MCF 10A (cell line): Measurements from ENCODE around the gene PTMS. TPM values are rescaled to one million over a fixed set of nuclear protein-coding genes. Genes with fewer than 3 reads are reported as not detected.

Experiments used
- BruUV-seq: library from RNA; stranded (reverse); fragments of 400-500 nt; replicated peaks from 2 replicates; lab custom pipeline; 2021; lab: Mats Ljungman, UMichigan
- CTCF ChIA-PET: fragments of 300-600 bp; sonication (Branson Sonifier 250); formaldehyde crosslinking; extraction: SDS; loops from one replicate; lab custom pipeline; 2021; ENCODE audit warnings: antibody characterized with exemption, inconsistent platforms; lab: Yijun Ruan, JAX
- POLR2A ChIA-PET: fragments of 300-600, 350-650 bp; sonication (Branson Sonifier 250); formaldehyde crosslinking; extraction: SDS; loops from one replicate; lab custom pipeline; 2020; ENCODE audit warnings: antibody characterized with exemption, inconsistent platforms; lab: Yijun Ruan, JAX
- DNase-seq: peaks from one replicate; pipeline ENCODE4 v3.0.0-alpha.2; 2018; ENCODE audit not compliant: unreplicated experiment
- H3K27ac Mint-ChIP-seq: one replicate; pipeline ENCODE4 v1.8.0; 2022; ENCODE audit warnings: mild to moderate bottlenecking, low read depth, mixed read lengths; ENCODE audit not compliant: unreplicated experiment
- H3K27me3 Mint-ChIP-seq: one replicate; pipeline ENCODE4 v1.8.0; 2022; ENCODE audit warnings: mixed read lengths; ENCODE audit not compliant: insufficient read depth, unreplicated experiment
- H3K36me3 Mint-ChIP-seq: one replicate; pipeline ENCODE4 v1.8.0; 2022; ENCODE audit warnings: mild to moderate bottlenecking, moderate library complexity, mixed read lengths; ENCODE audit not compliant: insufficient read depth, unreplicated experiment
- H3K4me1 Mint-ChIP-seq: one replicate; pipeline ENCODE4 v1.8.0; 2022; ENCODE audit warnings: mixed read lengths; ENCODE audit not compliant: insufficient read depth, unreplicated experiment
- H3K4me3 Mint-ChIP-seq: one replicate; pipeline ENCODE4 v1.8.0; 2022; ENCODE audit warnings: mild to moderate bottlenecking, moderate library complexity, mixed read lengths; ENCODE audit not compliant: unreplicated experiment
- H3K9me3 Mint-ChIP-seq: one replicate; pipeline ENCODE4 v1.8.0; 2022; ENCODE audit warnings: mixed read lengths; ENCODE audit not compliant: unreplicated experiment
- CTCF ChIP-seq: fragments of 200-600 bp; IDR thresholded peaks from one replicate; pipeline ENCODE4 v1.8.0; 2022; ENCODE audit warnings: antibody characterized with exemption, mild to moderate bottlenecking; ENCODE audit not compliant: unreplicated experiment
- intact Hi-C: fragments of 100-400 bp; cut with micrococcal nuclease; formaldehyde crosslinking; loops from 2 replicates; pipeline ENCODE4 v1.14.1; 2022
- total RNA-seq: library from RNA; stranded (reverse); gene quantifications from 2 replicates; pipeline ENCODE4 v1.2.3, GENCODE V29; 2022

The PTMS gene
- total RNA-seq, 1 experiment from 2014 or later, result 284 TPM

DNA sequence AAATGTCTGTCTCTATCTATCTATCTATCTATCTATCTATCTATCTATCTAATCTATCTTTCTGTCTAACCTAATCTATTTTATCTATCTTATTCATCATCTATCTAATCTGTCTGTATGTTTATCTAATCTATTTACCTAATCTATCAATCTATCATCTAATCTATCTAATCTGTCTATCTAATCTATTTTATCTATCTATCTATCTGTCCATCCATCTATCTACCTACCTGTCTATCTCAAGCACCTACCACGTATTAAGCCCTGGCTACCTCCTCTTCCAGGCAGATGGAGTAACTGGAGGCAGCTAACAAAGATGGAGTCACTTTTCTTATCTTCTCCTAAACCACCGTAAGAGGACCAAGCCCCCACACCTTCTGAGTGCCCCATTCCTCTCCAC lies 28.9 kb downstream of the PTMS start:
- no peak for TF ChIP-seq CTCF
- no peaks in the 10 kb centered on the region for H3K36me3 Mint-ChIP-seq
- intact Hi-C loops, result no loop called here
- H3K9me3 Mint-ChIP-seq, result no peaks in the 10 kb centered on the region
- POLR2A ChIA-PET, result no interaction called here
- H3K27ac Mint-ChIP-seq, result no peak overlapping the region
- no peaks in the 10 kb centered on the region for H3K4me1 Mint-ChIP-seq
- no peak overlapping the region for H3K4me3 Mint-ChIP-seq
- no peak for DNase-seq
- peaks cover 50% of the 10 kb centered on the region for H3K27me3 Mint-ChIP-seq
- CTCF ChIA-PET, result interaction anchor here (0.7 to 1.8 kb wide), 3 partner anchors 16 to 26 kb away, joined by 3 to 4 read pairs (median 3); no protein-coding TSS in a partner anchor
- BruUV-seq, result no TSS peak

DNA sequence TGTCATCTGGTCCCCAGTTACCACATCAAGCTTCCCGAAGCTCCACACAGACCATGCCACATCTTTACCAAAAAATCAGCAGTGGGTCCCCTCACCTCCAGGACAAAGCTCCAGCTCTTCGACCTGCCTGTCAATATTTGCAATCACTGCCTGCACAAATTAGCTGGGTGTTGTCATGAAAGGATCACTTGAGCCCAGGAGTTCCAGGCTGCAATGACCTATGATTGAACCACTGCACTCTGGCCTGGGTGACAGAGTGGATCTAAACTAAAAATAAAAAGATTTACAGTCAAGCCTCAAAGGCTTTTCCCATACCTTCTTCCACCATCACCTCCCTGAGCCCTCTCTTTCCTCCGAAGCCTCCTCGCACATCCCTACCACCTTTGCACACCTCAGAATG lies 30.4 kb downstream of the PTMS start:
- POLR2A ChIA-PET, result no interaction called here
- no peak overlapping the region for H3K4me3 Mint-ChIP-seq
- no peak overlapping the region for H3K27ac Mint-ChIP-seq
- H3K9me3 Mint-ChIP-seq, result no peaks in the 10 kb centered on the region
- DNase-seq, result no peak
- no TSS peak for BruUV-seq
- H3K4me1 Mint-ChIP-seq, result no peaks in the 10 kb centered on the region
- H3K27me3 Mint-ChIP-seq, result peaks cover 48% of the 10 kb centered on the region
- CTCF ChIA-PET, result interaction anchor here (0.7 to 1.8 kb wide), 3 partner anchors 18 to 115 kb away, joined by 3 to 4 read pairs (median 4); no protein-coding TSS in a partner anchor
- no peak for TF ChIP-seq CTCF
- intact Hi-C loops, result no loop called here
- no peaks in the 10 kb centered on the region for H3K36me3 Mint-ChIP-seq

DNA sequence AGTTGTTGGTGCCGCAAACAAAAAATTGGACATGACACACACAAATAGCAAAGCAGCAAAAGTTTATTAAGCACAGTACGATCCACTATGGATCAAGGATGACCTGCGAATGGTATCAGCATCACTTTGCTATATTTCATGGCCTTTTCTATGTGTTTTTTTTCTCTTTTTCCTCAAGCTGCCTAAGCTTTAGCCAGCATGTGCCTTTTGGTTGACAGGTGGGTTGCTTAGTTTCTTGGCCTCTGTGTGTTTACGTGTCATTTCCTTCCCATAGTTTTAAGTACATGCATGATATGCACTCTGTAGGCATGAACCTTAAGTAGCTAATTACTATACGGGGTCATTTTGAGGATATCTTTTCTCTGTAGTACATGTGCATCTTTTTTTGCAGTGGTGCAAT lies 33.0 kb downstream of the PTMS start:
- Mint-ChIP-seq H3K4me1 (no peaks in the 10 kb centered on the region), H3K4me3 (no peak overlapping the region), H3K27ac (no peak overlapping the region), H3K9me3 (no peaks in the 10 kb centered on the region), H3K36me3 (no peaks in the 10 kb centered on the region), H3K27me3 (peaks cover 26% of the 10 kb centered on the region)
- intact Hi-C loops, result no loop called here
- TF ChIP-seq CTCF, result no peak
- BruUV-seq, result no TSS peak
- DNase-seq, result no peak
- POLR2A ChIA-PET, result no interaction called here
- CTCF ChIA-PET, result interaction anchor here (0.6 to 1.0 kb wide), 4 partner anchors 9 to 180 kb away, joined by 4 to 5 read pairs (median 4); no protein-coding TSS in a partner anchor

DNA sequence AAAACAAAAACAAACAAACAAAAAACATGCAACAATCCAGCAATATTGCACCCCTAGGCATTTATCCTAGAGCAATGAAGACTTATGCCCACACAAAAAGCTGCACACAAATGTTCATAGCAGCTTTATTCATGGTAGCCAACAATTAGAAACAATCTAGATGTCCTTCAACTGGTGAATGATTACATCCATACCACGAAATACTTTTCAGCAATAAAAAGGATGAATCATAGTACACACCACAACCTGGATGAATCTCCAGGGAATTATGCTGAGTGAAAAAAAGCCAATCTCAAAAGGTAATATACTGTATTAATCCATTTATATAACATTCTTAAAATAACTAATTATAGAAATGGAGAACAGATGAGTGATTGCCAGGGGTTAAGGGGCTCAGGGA lies 41.0 kb downstream of the PTMS start:
- Mint-ChIP-seq H3K4me3 (no peak overlapping the region), H3K4me1 (no peaks in the 10 kb centered on the region), H3K36me3 (no peaks in the 10 kb centered on the region), H3K27me3 (peaks cover 25% of the 10 kb centered on the region), H3K27ac (no peak overlapping the region), H3K9me3 (no peaks in the 10 kb centered on the region)
- POLR2A ChIA-PET, result no interaction called here
- no peak for TF ChIP-seq CTCF
- BruUV-seq, result no TSS peak
- intact Hi-C loops, result no loop called here
- CTCF ChIA-PET, result interaction anchor here (1.8 kb wide), 1 partner anchor 18 kb away, joined by 5 read pairs; no protein-coding TSS in a partner anchor
- no peak for DNase-seq
